ENCODE data around the gene KDM8.

GRCh38 chr16:27238591-27238990 is 35.3 kb downstream of the KDM8 start:
- TF ChIP-seq CTCF (IDR thresholded peaks at IDR 0.05; ENCODE audit: low read depth, low read length, missing input control) (no peak), SP1 (IDR thresholded peaks at IDR 0.05) (no peak), YY1 (IDR thresholded peaks at IDR 0.05) (no peak), JUND (IDR thresholded peaks at IDR 0.05) (no peak), RAD21 (IDR thresholded peaks at IDR 0.05) (no peak), EGR1 (IDR thresholded peaks at IDR 0.05; ENCODE audit: low read depth in 2 of 2) (no peak), MAX (IDR thresholded peaks at IDR 0.05) (no peak), NR2F2 (IDR thresholded peaks at IDR 0.05) (no peak)
- TF ChIP-seq, protein P1, sequence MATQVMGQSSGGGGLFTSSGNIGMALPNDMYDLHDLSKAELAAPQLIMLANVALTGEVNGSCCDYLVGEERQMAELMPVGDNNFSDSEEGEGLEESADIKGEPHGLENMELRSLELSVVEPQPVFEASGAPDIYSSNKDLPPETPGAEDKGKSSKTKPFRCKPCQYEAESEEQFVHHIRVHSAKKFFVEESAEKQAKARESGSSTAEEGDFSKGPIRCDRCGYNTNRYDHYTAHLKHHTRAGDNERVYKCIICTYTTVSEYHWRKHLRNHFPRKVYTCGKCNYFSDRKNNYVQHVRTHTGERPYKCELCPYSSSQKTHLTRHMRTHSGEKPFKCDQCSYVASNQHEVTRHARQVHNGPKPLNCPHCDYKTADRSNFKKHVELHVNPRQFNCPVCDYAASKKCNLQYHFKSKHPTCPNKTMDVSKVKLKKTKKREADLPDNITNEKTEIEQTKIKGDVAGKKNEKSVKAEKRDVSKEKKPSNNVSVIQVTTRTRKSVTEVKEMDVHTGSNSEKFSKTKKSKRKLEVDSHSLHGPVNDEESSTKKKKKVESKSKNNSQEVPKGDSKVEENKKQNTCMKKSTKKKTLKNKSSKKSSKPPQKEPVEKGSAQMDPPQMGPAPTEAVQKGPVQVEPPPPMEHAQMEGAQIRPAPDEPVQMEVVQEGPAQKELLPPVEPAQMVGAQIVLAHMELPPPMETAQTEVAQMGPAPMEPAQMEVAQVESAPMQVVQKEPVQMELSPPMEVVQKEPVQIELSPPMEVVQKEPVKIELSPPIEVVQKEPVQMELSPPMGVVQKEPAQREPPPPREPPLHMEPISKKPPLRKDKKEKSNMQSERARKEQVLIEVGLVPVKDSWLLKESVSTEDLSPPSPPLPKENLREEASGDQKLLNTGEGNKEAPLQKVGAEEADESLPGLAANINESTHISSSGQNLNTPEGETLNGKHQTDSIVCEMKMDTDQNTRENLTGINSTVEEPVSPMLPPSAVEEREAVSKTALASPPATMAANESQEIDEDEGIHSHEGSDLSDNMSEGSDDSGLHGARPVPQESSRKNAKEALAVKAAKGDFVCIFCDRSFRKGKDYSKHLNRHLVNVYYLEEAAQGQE (IDR thresholded peaks at IDR 0.05), result no peak
